HCT116 (cell line): ENCODE data around the gene KRTAP4-1. TPM values are rescaled to one million over a fixed set of nuclear protein-coding genes. Genes with fewer than 3 reads are reported as not detected.

Experiments
- ATAC-seq: fragments of 200-7000 bp; cut with Tn5 transposase; 2 replicates; pipeline ENCODE4 v1.9.1; 2020; ENCODE audit warnings: mild to moderate bottlenecking, moderate library complexity
- BruUV-seq: library from RNA; stranded (reverse); fragments of 400-500 nt; replicated peaks from 2 replicates; lab custom pipeline; 2021; lab: Mats Ljungman, UMichigan
- CTCF ChIA-PET: fragments of 300-600 bp; sonication (Branson Sonifier 250); formaldehyde crosslinking; loops from one replicate; lab custom pipeline; 2021; ENCODE audit warnings: antibody characterized with exemption; lab: Charles Lee
- POLR2A ChIA-PET: fragments of 300-600, 350-600 bp; sonication (Branson Sonifier 250); formaldehyde crosslinking; loops from one replicate; lab custom pipeline; 2021; ENCODE audit warnings: antibody characterized with exemption; lab: Charles Lee
- RAD21 ChIA-PET, 2 experiments: fragments of 300-600 bp; sonication (Branson Sonifier 250); formaldehyde crosslinking; loops; one replicate each; lab custom pipeline; 2023; ENCODE audit warnings: low total read pairs in 2 of 2; ENCODE audit not compliant: uncharacterized antibody in 2 of 2, unreplicated experiment in 2 of 2, low non-redundant PET in 1 of 2; lab: Charles Lee
- DNase-seq: peaks from one replicate; pipeline ENCODE4 v3.0.0-alpha.2; 2010; ENCODE audit warnings: low read depth, low spot score
- H2AFZ ChIP-seq: fragments of 200-600 bp; shearing (Covaris generic), sonication (generic); 2 replicates; pipeline ENCODE4 v1.6.1; 2017; ENCODE audit warnings: low read depth, mixed run types, mixed read lengths, antibody characterized with exemption, low read length; ENCODE audit not compliant: poor library complexity, severe bottlenecking
- H3K27ac ChIP-seq: 2 replicates; pipeline ENCODE4 v1.5.1; 2012; ENCODE audit warnings: low read depth, low read length
- H3K27me3 ChIP-seq: fragments of 200-600 bp; sonication (generic); 2 replicates; pipeline ENCODE4 v1.6.1; 2016; ENCODE audit warnings: mixed run types, low read length, mixed read lengths; ENCODE audit not compliant: insufficient read depth
- H3K36me3 ChIP-seq, 2 experiments: fragments of 200-500 bp in 1 of 2; fragments of 200-600 bp in 1 of 2; sonication (Bioruptor generic) in 1 of 2; sonication (generic) in 1 of 2; 2 replicates each; pipeline versions ENCODE4 v1.5.1 to v1.6.1; 2014 to 2016; ENCODE audit warnings: low read length in 2 of 2, inconsistent platforms in 1 of 2, mixed read lengths in 1 of 2, mixed run types in 1 of 2; ENCODE audit not compliant: insufficient read depth in 2 of 2, control insufficient read depth in 1 of 2
- H3K4me1 ChIP-seq, 2 experiments: fragments of 200-600 bp in 1 of 2; sonication (generic) in 1 of 2; 2 replicates each; pipeline versions ENCODE4 v1.5.1 to v1.6.1; 2012 to 2017; ENCODE audit warnings: low read length in 2 of 2, inconsistent platforms in 1 of 2, mild to moderate bottlenecking in 1 of 2, mixed read lengths in 1 of 2, mixed run types in 1 of 2, moderate library complexity in 1 of 2; ENCODE audit not compliant: insufficient read depth in 2 of 2, control insufficient read depth in 1 of 2
- H3K4me2 ChIP-seq: fragments of 200-600 bp; sonication (generic); 2 replicates; pipeline ENCODE4 v1.6.1; 2017; ENCODE audit warnings: mixed run types, low read length, mixed read lengths
- H3K4me3 ChIP-seq, 2 experiments: fragments of 200-600 bp in 1 of 2; sonication (generic) in 1 of 2; replicated peaks in 1 of 2; 2 replicates each; pipeline ENCODE4 v1.5.1; 2011 to 2016; ENCODE audit warnings: low read length in 2 of 2, control low read depth in 1 of 2, low read depth in 1 of 2, mild to moderate bottlenecking in 1 of 2, mixed read lengths in 1 of 2, mixed run types in 1 of 2
- H3K79me2 ChIP-seq: fragments of 200-600 bp; sonication (generic); 2 replicates; pipeline ENCODE4 v1.6.1; 2017; ENCODE audit warnings: mild to moderate bottlenecking, mixed run types, low read length, moderate library complexity, mixed read lengths; ENCODE audit not compliant: insufficient read depth
- H3K9ac ChIP-seq: fragments of 200-600 bp; sonication (generic); 2 replicates; pipeline ENCODE4 v1.6.1; 2016; ENCODE audit warnings: low read length, mixed read lengths
- H3K9me2 ChIP-seq: fragments of 200-600 bp; sonication (generic), shearing (Covaris generic); 2 replicates; pipeline ENCODE4 v1.6.1; 2017; ENCODE audit warnings: mixed run types, mild to moderate bottlenecking, moderate library complexity; ENCODE audit not compliant: insufficient read depth
- H3K9me3 ChIP-seq, 2 experiments: fragments of 200-500 bp in 1 of 2; fragments of 200-600 bp in 1 of 2; sonication (Bioruptor generic) in 1 of 2; sonication (generic) in 1 of 2; 2 replicates each; pipeline ENCODE4 v1.6.1; 2014 to 2017; ENCODE audit warnings: low read length in 2 of 2, mixed read lengths in 2 of 2, inconsistent platforms in 1 of 2, low read depth in 1 of 2, mild to moderate bottlenecking in 1 of 2, mixed run types in 1 of 2, moderate library complexity in 1 of 2; ENCODE audit not compliant: control insufficient read depth in 1 of 2, insufficient read depth in 1 of 2
- H4K20me1 ChIP-seq: fragments of 200-600 bp; sonication (generic), shearing (Covaris generic); 2 replicates; pipeline ENCODE4 v1.6.1; 2017; ENCODE audit warnings: mixed run types, mild to moderate bottlenecking, moderate library complexity; ENCODE audit not compliant: insufficient read depth
- CEBPB ChIP-seq: IDR thresholded peaks from 2 replicates; pipeline ENCODE4 v1.6.1; 2012; ENCODE audit warnings: low read depth
- EZH2phosphoT487 ChIP-seq: fragments of 200-600 bp; IDR thresholded peaks from 2 replicates; pipeline ENCODE4 v1.6.1; 2018; ENCODE audit warnings: antibody characterized with exemption, borderline replicate concordance
- FOSL1 ChIP-seq: IDR thresholded peaks from 2 replicates; pipeline ENCODE4 v1.6.1; 2012; ENCODE audit warnings: low read depth
- POLR2A ChIP-seq: IDR thresholded peaks from 2 replicates; pipeline ENCODE4 v1.7.0; 2011; ENCODE audit warnings: borderline replicate concordance; ENCODE audit not compliant: insufficient read depth, insufficient read length; ENCODE audit errors: extremely low read depth
- POLR2AphosphoS5 ChIP-seq: IDR thresholded peaks from 2 replicates; pipeline ENCODE4 v1.6.1; 2011; ENCODE audit warnings: mild to moderate bottlenecking, low read depth, low read length, moderate library complexity
- RAD21 ChIP-seq: IDR thresholded peaks from 2 replicates; pipeline ENCODE4 v1.6.1; 2012; ENCODE audit warnings: low read depth, mild to moderate bottlenecking
- REST ChIP-seq: IDR thresholded peaks from 2 replicates; pipeline ENCODE4 v1.6.1; 2012; ENCODE audit warnings: low read depth
- SP1 ChIP-seq: IDR thresholded peaks from 2 replicates; pipeline ENCODE4 v1.6.1; 2012; ENCODE audit warnings: low read depth
- SRF ChIP-seq: IDR thresholded peaks from 2 replicates; pipeline ENCODE4 v1.6.1; 2012; ENCODE audit warnings: low read depth
- TCF7L2 ChIP-seq: IDR thresholded peaks from 2 replicates; pipeline ENCODE4 v1.7.0; 2011; ENCODE audit warnings: borderline replicate concordance, inconsistent platforms; ENCODE audit not compliant: insufficient read depth, insufficient read length; ENCODE audit errors: extremely low read depth
- YY1 ChIP-seq: IDR thresholded peaks from 2 replicates; pipeline ENCODE4 v1.6.1; 2011; ENCODE audit warnings: low read length, low read depth, moderate library complexity, mild to moderate bottlenecking; ENCODE audit not compliant: insufficient replicate concordance; ENCODE audit errors: extremely low read depth
- ZFX ChIP-seq: fragments of 450-650 bp; IDR thresholded peaks from 2 replicates; pipeline ENCODE4 v1.6.1; 2017
- ZNF274 ChIP-seq: fragments of 200-500 bp; sonication (Bioruptor generic); IDR thresholded peaks from 2 replicates; pipeline ENCODE4 v1.6.1; 2014; ENCODE audit warnings: mild to moderate bottlenecking, low read depth, low read length, inconsistent platforms
- intact Hi-C: fragments of 100-400 bp; cut with micrococcal nuclease; formaldehyde crosslinking; loops from 2 replicates; pipeline ENCODE4 v1.10.0; 2022
- total RNA-seq: library from RNA; stranded (reverse); gene quantifications from one replicate; pipeline ENCODE4 v1.2.1, GENCODE V29; 2021; ENCODE audit not compliant: unreplicated experiment
- TF ChIP-seq, protein P1 (sequence below), 3 experiments: fragments of 200-600 bp in 1 of 3; sonication (generic) in 1 of 3; IDR thresholded peaks in 2 of 3; conservative IDR thresholded peaks in 1 of 3; 2 replicates each; pipeline ENCODE4 v1.5.1; 2012 to 2017; ENCODE audit warnings: low read depth in 2 of 3, low read length in 2 of 3, antibody characterized with exemption in 1 of 3, borderline replicate concordance in 1 of 3, control low read depth in 1 of 3, mild to moderate bottlenecking in 1 of 3, mixed read lengths in 1 of 3, mixed run types in 1 of 3, moderate library complexity in 1 of 3; ENCODE audit not compliant: insufficient read depth in 1 of 3
- TF ChIP-seq, protein P2 (sequence below): IDR thresholded peaks from 2 replicates; pipeline ENCODE4 v1.6.1; 2012

KRTAP4-1 gene
- total RNA-seq, 1 experiment from 2014 or later = not detected

- Histone ChIP-seq H3K79me2 (no peaks in the 10 kb centered on the region), H3K4me1 (peaks cover 6 to 19% of the 10 kb centered on the region in 2 experiments), H3K27me3 (no peaks in the 10 kb centered on the region), H2AFZ (no peak overlapping the region), H4K20me1 (no peaks in the 10 kb centered on the region), H3K4me3 (no peak overlapping the region), H3K9me2 (no peaks in the 10 kb centered on the region), H3K4me2 (no peak overlapping the region), H3K27ac (no peak overlapping the region), H3K9me3 (no peaks in the 10 kb centered on the region), H3K36me3 (no peaks in the 10 kb centered on the region), H3K9ac (no peak overlapping the region)
- ATAC-seq (no peak), DNase-seq (no peak)
- ChIA-PET CTCF (no interaction called here), RAD21 (no interaction called here), POLR2A (no interaction called here)
- BruUV-seq = no TSS peak
- intact Hi-C loops = no loop called here
- no peak for TF ChIP-seq SP1
- no peak for TF ChIP-seq ZFX
- no peak for TF ChIP-seq POLR2A
These were observed 31.0 kb upstream of the KRTAP4-1 start for GRCh38 chr17:41215681-41216080.

- H4K20me1 ChIP-seq = no peaks in the 10 kb centered on the region
- intact Hi-C loops = no loop called here
- ChIA-PET POLR2A (no interaction called here), RAD21 (interaction anchor here in 1 of 2 experiments (0.7 kb wide), 1 partner anchor 317 kb away, joined by 3 read pairs; no protein-coding TSS in a partner anchor), CTCF (no interaction called here)
- no peaks in the 10 kb centered on the region for H3K36me3 ChIP-seq
- peak overlapping the region; percentile 44 for H3K4me2 ChIP-seq
- H3K79me2 ChIP-seq = no peaks in the 10 kb centered on the region
- H3K27ac ChIP-seq = peak overlapping the region; percentile 15; the same call in 1 of the 2 replicates
- H3K4me3 ChIP-seq = no peak overlapping the region
- BruUV-seq = no TSS peak
- no peaks in the 10 kb centered on the region for H3K9me3 ChIP-seq
- H2AFZ ChIP-seq = peak overlapping the region; percentile 75
- H3K27me3 ChIP-seq = no peaks in the 10 kb centered on the region
- H3K9me2 ChIP-seq = no peaks in the 10 kb centered on the region
- DNase-seq (no peak), ATAC-seq (0 out of 2 replicates have a peak, but pooled peaks have one; percentile 34)
- H3K9ac ChIP-seq = no peak overlapping the region
- H3K4me1 ChIP-seq = peaks cover 6 to 15% of the 10 kb centered on the region in 2 experiments
- TF ChIP-seq, protein P1, sequence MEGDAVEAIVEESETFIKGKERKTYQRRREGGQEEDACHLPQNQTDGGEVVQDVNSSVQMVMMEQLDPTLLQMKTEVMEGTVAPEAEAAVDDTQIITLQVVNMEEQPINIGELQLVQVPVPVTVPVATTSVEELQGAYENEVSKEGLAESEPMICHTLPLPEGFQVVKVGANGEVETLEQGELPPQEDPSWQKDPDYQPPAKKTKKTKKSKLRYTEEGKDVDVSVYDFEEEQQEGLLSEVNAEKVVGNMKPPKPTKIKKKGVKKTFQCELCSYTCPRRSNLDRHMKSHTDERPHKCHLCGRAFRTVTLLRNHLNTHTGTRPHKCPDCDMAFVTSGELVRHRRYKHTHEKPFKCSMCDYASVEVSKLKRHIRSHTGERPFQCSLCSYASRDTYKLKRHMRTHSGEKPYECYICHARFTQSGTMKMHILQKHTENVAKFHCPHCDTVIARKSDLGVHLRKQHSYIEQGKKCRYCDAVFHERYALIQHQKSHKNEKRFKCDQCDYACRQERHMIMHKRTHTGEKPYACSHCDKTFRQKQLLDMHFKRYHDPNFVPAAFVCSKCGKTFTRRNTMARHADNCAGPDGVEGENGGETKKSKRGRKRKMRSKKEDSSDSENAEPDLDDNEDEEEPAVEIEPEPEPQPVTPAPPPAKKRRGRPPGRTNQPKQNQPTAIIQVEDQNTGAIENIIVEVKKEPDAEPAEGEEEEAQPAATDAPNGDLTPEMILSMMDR (IDR thresholded peaks at IDR 0.05 in 2 of 3, conservative IDR thresholded peaks at IDR 0.05 in 1 of 3; ENCODE audit: borderline replicate concordance in 1 of 3, insufficient read depth in 1 of 3, low read depth in 2 of 3, low read length in 2 of 3) = no peak
- TF ChIP-seq POLR2AphosphoS5 = no peak
- TF ChIP-seq SRF = no peak
- TF ChIP-seq TCF7L2 = no peak
- TF ChIP-seq FOSL1 = no peak
- no peak for TF ChIP-seq ZNF274
- no peak for TF ChIP-seq CEBPB
- TF ChIP-seq, protein P2, sequence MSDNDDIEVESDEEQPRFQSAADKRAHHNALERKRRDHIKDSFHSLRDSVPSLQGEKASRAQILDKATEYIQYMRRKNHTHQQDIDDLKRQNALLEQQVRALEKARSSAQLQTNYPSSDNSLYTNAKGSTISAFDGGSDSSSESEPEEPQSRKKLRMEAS = no peak
- no peak for TF ChIP-seq RAD21
- no peak for TF ChIP-seq YY1
- no peak for TF ChIP-seq SP1
- no peak for TF ChIP-seq REST
- TF ChIP-seq EZH2phosphoT487 = no peak
These were observed 27.9 kb upstream of the KRTAP4-1 start for GRCh38 chr17:41212524-41213169.
